ENCODE results near the gene SESN1. TPM values are rescaled to one million over a fixed set of nuclear protein-coding genes. Genes with fewer than 3 reads are reported as not detected.

SESN1 gene
- total and polyA plus RNA-seq, 7 donors = 15.1 to 176 (median 101) TPM

GRCh38 chr6:109130065-109130464 lies 35.4 kb upstream of the SESN1 start:
- WGBS, 3 donors = 92 to 97% (median 93%) methylated on average over 3 of the region's 3 CpGs
- Histone ChIP-seq H3K4me1 (no peaks in the 10 kb centered on the region), H3K27ac (no peak overlapping the region), H3K27me3 (ENCODE audit: insufficient read depth in 3 of 3, low read length in 2 of 3) (no peaks in the 10 kb centered on the region), H3K36me3 (ENCODE audit: insufficient read depth in 1 of 2, low read depth in 1 of 2) (peaks cover 0 to 3% of the 10 kb centered on the region in 2 donors), H3K9me3 (no peaks in the 10 kb centered on the region), H3K4me3 (no peak overlapping the region)
- TF ChIP-seq CTCF (IDR thresholded peaks at IDR 0.05) = no peak
- DNase-seq = no peak
- ATAC-seq = no peak
- intact Hi-C loops (cut with DNase I) = no loop called here

- 78 to 87% (median 80%) methylated on average over 3 of the region's 3 CpGs for WGBS, 3 donors
- intact Hi-C loops (cut with DNase I) = no loop called here
These were observed 30.9 kb upstream of the SESN1 start for GRCh38 chr6:109125504-109125903.

GRCh38 chr6:109124219-109124618 lies 29.6 kb upstream of the SESN1 start:
- no peak for DNase-seq
- no peak for TF ChIP-seq CTCF (IDR thresholded peaks at IDR 0.05)
- Histone ChIP-seq H3K27ac (no peak overlapping the region), H3K9me3 (no peaks in the 10 kb centered on the region), H3K4me3 (no peak overlapping the region), H3K36me3 (ENCODE audit: insufficient read depth in 1 of 2, low read depth in 1 of 2) (no peaks in the 10 kb centered on the region), H3K4me1 (peaks cover 21% of the 10 kb centered on the region), H3K27me3 (ENCODE audit: insufficient read depth in 3 of 3, low read length in 2 of 3) (no peaks in the 10 kb centered on the region)
- 92 to 97% (median 95%) methylated on average over 2 of the region's 2 CpGs for WGBS, 3 donors
- no peak for ATAC-seq
- intact Hi-C loops (cut with DNase I) = no loop called here

More at GRCh38 chr6:109125504-109125903, 30.9 kb upstream of the SESN1 start:
- Histone ChIP-seq H3K9me3 (no peaks in the 10 kb centered on the region), H3K36me3 (ENCODE audit: insufficient read depth in 1 of 2, low read depth in 1 of 2) (no peaks in the 10 kb centered on the region), H3K4me1 (peaks cover 12% of the 10 kb centered on the region), H3K27ac (no peak overlapping the region), H3K27me3 (ENCODE audit: insufficient read depth in 3 of 3, low read length in 2 of 3) (no peaks in the 10 kb centered on the region), H3K4me3 (no peak overlapping the region)
- ATAC-seq = no peak
- no peak for DNase-seq
- no peak for TF ChIP-seq CTCF (IDR thresholded peaks at IDR 0.05)

- H3K9me3 ChIP-seq = no peaks in the 10 kb centered on the region
- DNase-seq (no peak), ATAC-seq (peak in 1 of 4 donors; percentile 59)
- no peak overlapping the region for H3K4me3 ChIP-seq
- no peaks in the 10 kb centered on the region for H3K27me3 ChIP-seq (ENCODE audit: insufficient read depth in 3 of 3, low read length in 2 of 3)
- H3K27ac ChIP-seq = peak overlapping the region; percentile 3
- H3K4me1 ChIP-seq = peaks cover 35% of the 10 kb centered on the region
- TF ChIP-seq CTCF (IDR thresholded peaks at IDR 0.05) = no peak
- intact Hi-C loops (cut with DNase I) = no loop called here
- no peaks in the 10 kb centered on the region for H3K36me3 ChIP-seq (ENCODE audit: insufficient read depth in 1 of 2, low read depth in 1 of 2)
These were observed 26.8 kb upstream of the SESN1 start for GRCh38 chr6:109121411-109121810.

GRCh38 chr6:109118871-109119354 lies 24.3 kb upstream of the SESN1 start:
- 79 to 83% (median 83%) methylated on average over 3 of the region's 3 CpGs for WGBS, 3 donors
- H3K9me3 ChIP-seq = no peaks in the 10 kb centered on the region

More at GRCh38 chr6:109118871-109119354, 24.3 kb upstream of the SESN1 start:
- DNase-seq = no peak
- intact Hi-C loops (cut with DNase I) = loop anchor here in 1 of 2 donors (5.0 kb wide), 1 partner anchor 48 kb away; no protein-coding TSS in a partner anchor
- Histone ChIP-seq H3K4me1 (peaks cover 35% of the 10 kb centered on the region), H3K36me3 (ENCODE audit: insufficient read depth in 1 of 2, low read depth in 1 of 2) (no peaks in the 10 kb centered on the region), H3K27ac (no peak overlapping the region), H3K27me3 (ENCODE audit: insufficient read depth in 3 of 3, low read length in 2 of 3) (no peaks in the 10 kb centered on the region), H3K4me3 (no peak overlapping the region)
- no peak for ATAC-seq
- TF ChIP-seq CTCF (IDR thresholded peaks at IDR 0.05) = no peak
